ENCODE results near the gene RBM42.

The RBM42 gene

DNA sequence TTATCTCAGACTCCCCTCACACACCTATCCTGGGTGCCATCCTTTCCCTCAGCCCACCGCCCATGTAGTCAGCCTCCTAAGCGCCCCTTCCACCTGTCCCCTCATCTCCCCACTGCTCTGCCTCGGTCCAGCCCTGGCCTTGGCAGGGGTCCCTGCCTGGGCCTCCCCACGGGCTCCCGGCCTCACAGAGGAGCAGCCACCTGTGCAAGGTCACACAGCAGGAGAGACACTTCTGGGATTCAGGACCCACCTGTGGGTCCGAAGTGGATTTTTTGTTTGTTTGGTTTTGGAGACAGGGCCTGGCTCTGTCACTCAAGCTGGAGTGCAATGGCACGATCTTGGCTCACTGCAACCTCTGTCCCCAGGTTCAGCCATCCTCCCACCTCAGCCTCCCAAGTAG lies 36.8 kb downstream of the RBM42 start:
- DNase-seq = no peak
- Mint-ChIP-seq H3K27ac (no peak overlapping the region), H3K4me3 (no peak overlapping the region), H3K4me1 (no peaks in the 10 kb centered on the region), H3K36me3 (ENCODE audit: low read depth) (peaks cover 36% of the 10 kb centered on the region), H3K9me3 (no peaks in the 10 kb centered on the region), H3K27me3 (ENCODE audit: low read depth, poor library complexity) (peaks cover 26% of the 10 kb centered on the region)
- TF ChIP-seq CTCF (IDR thresholded peaks at IDR 0.05) = no peak

- peaks cover 33% of the 10 kb centered on the region for H3K27me3 Mint-ChIP-seq (ENCODE audit: low read depth, poor library complexity)
- H3K27ac Mint-ChIP-seq = no peak within 1 kb of the TSS
- H3K4me3 Mint-ChIP-seq = no peak within 1 kb of the TSS
- no peak for DNase-seq
- TF ChIP-seq CTCF (IDR thresholded peaks at IDR 0.05) = no peak
- no peaks in the 10 kb centered on the region for H3K4me1 Mint-ChIP-seq
- no peaks in the 10 kb centered on the region for H3K9me3 Mint-ChIP-seq
- peaks cover 28% of the 10 kb centered on the region for H3K36me3 Mint-ChIP-seq (ENCODE audit: low read depth)
Observed at GRCh38 chr19:35666251-35666913, 37.5 kb downstream of the RBM42 start, which contains the start of gene UPK1A. Gene UPK1A, plus strand, starts transcription at chr19:35666517. Its CDS starts 296 bp downstream, at chr19:35666813.

DNA sequence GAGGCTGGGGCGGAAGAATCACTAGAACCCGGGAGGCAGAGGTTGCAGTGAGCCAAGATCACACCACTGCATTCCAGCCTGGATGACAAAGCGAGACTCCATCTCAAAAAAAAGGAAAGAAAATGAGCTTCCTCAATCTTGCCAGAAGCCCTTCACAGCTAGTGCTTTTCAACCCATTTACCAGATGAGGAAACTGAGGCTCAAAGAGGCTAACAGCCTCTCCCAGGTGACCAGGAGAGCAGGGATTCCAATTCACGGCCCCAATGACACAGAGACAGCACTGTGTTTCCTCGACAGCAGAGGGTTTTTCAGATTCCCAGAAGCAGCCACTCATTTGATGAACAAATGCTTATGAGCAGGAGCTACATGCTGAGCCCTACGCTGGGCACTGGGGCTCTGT lies 40.7 kb downstream of the RBM42 start:
- Mint-ChIP-seq H3K27me3 (ENCODE audit: low read depth, poor library complexity) (peaks cover 62% of the 10 kb centered on the region), H3K27ac (no peak overlapping the region), H3K4me1 (no peaks in the 10 kb centered on the region), H3K36me3 (ENCODE audit: low read depth) (peaks cover 5% of the 10 kb centered on the region), H3K9me3 (no peaks in the 10 kb centered on the region), H3K4me3 (no peak overlapping the region)
- DNase-seq = no peak
- no peak for TF ChIP-seq CTCF (IDR thresholded peaks at IDR 0.05)

DNA sequence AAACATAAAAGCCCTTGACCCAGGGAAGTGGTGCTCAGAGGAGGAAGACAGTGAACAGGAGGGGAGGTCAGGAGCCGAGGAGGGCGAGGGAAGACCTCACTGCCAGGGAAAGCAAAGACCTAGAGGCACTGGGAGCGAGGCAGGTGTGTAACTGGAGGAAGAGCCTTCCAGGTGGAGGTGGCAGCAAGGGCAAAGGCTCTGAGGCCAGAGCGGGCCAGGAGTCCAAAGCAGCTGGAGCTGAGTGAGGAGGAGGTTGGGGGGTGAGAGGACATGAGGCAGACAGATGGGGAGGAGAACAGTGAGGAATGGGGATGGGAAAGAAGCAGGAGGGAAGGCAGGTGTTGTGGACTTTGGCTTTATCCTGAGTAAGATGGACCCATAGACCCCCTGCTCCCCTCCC lies 41.1 kb downstream of the RBM42 start:
- no peak overlapping the region for H3K27ac Mint-ChIP-seq
- H3K4me3 Mint-ChIP-seq = no peak overlapping the region
- H3K27me3 Mint-ChIP-seq (ENCODE audit: low read depth, poor library complexity) = peaks cover 66% of the 10 kb centered on the region
- H3K9me3 Mint-ChIP-seq = no peaks in the 10 kb centered on the region
- no peak for TF ChIP-seq CTCF (IDR thresholded peaks at IDR 0.05)
- peaks cover 5% of the 10 kb centered on the region for H3K36me3 Mint-ChIP-seq (ENCODE audit: low read depth)
- no peaks in the 10 kb centered on the region for H3K4me1 Mint-ChIP-seq
- no peak for DNase-seq

DNA sequence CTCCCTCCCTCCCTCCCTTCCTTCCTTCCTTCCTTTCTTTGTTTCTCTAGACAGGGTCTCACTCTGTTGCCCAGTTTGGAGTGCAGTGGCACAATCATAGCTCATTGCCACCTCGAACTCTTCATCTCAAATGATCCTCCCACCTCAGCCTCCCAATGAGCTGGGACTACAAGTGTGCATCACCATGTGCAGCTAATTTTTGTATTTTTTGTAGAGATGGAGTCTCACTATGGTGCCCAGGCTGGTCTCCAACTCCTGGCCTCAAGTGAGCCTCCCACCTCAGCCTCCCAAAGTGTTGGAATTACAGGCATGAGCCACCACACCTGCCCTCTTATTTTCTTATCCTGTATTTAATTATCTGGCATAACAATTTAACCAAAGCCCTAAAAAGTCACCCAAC lies 41.9 kb downstream of the RBM42 start:
- no peaks in the 10 kb centered on the region for H3K36me3 Mint-ChIP-seq (ENCODE audit: low read depth)
- no peak for TF ChIP-seq CTCF (IDR thresholded peaks at IDR 0.05)
- H3K4me1 Mint-ChIP-seq = no peaks in the 10 kb centered on the region
- DNase-seq = no peak
- no peak overlapping the region for H3K4me3 Mint-ChIP-seq
- no peak overlapping the region for H3K27ac Mint-ChIP-seq
- H3K9me3 Mint-ChIP-seq = no peaks in the 10 kb centered on the region
- H3K27me3 Mint-ChIP-seq (ENCODE audit: low read depth, poor library complexity) = peaks cover 73% of the 10 kb centered on the region

DNA sequence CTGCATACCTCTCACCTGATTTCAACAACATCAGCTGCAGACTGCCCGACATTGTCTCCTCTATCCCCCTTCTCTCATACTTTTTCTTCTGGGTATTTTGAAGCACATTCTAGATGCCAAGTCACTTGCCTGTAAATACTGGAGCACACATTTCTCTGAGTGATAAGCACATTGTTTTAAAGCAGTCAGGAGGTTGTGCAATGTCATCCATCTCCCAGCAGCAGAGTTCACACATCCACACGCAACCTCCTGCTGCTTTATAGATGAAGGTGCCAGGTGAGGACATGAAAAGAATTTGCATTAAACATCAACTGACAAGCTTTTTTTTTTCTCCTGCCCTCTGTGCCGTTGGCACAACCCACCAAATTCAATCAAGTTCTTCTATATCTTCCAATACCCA lies 43.0 kb downstream of the RBM42 start:
- H3K4me3 Mint-ChIP-seq = no peak overlapping the region
- no peak for TF ChIP-seq CTCF (IDR thresholded peaks at IDR 0.05)
- H3K27ac Mint-ChIP-seq = no peak overlapping the region
- H3K9me3 Mint-ChIP-seq = no peaks in the 10 kb centered on the region
- peaks cover 84% of the 10 kb centered on the region for H3K27me3 Mint-ChIP-seq (ENCODE audit: low read depth, poor library complexity)
- no peaks in the 10 kb centered on the region for H3K36me3 Mint-ChIP-seq (ENCODE audit: low read depth)
- H3K4me1 Mint-ChIP-seq = no peaks in the 10 kb centered on the region
- no peak for DNase-seq

Measured in nephron progenitor cell (in vitro differentiated cells).